HEK293T (cell line): ENCODE data around the gene MAD1L1.

Source experiments
- BHLHE40 ChIP-seq: fragments of 450-650 bp; IDR thresholded peaks from 2 replicates; pipeline ENCODE4 v1.6.1; 2016; ENCODE audit warnings: mild to moderate bottlenecking, moderate library complexity, borderline replicate concordance
- FOXA1 ChIP-seq: fragments of 450-650 bp; IDR thresholded peaks from 2 replicates; pipeline ENCODE4 v1.6.1; 2016; ENCODE audit warnings: mild to moderate bottlenecking
- FOXK2 ChIP-seq: fragments of 450-650 bp; IDR thresholded peaks from 2 replicates; pipeline ENCODE4 v1.6.1; 2016; ENCODE audit warnings: mild to moderate bottlenecking
- PKNOX1 ChIP-seq: fragments of 450-650 bp; IDR thresholded peaks from 2 replicates; pipeline ENCODE4 v1.6.1; 2016
- SUZ12 ChIP-seq: fragments of 450-650 bp; IDR thresholded peaks from 2 replicates; pipeline ENCODE4 v1.6.1; 2016; ENCODE audit warnings: mild to moderate bottlenecking
- TARDBP ChIP-seq: fragments of 450-650 bp; IDR thresholded peaks from 2 replicates; pipeline ENCODE4 v1.6.1; 2016
- ZNF384 ChIP-seq: fragments of 450-650 bp; IDR thresholded peaks from 2 replicates; pipeline ENCODE4 v1.6.1; 2016

- TF ChIP-seq FOXK2 (no peak), SUZ12 (no peak), PKNOX1 (no peak), FOXA1 (no peak), TARDBP (no peak), ZNF384 (no peak), BHLHE40 (no peak)
These were observed 180.8 kb downstream of the MAD1L1 start for GRCh38 chr7:2051707-2052656.
